IMR-90 (cell line): ENCODE data around the gene PCSK2. TPM values are rescaled to one million over a fixed set of nuclear protein-coding genes. Genes with fewer than 3 reads are reported as not detected.

Source experiments
- ATAC-seq: fragments of 200-7000 bp; cut with Tn5 transposase; 2 replicates; pipeline ENCODE4 v1.9.1; 2020; ENCODE audit warnings: low read depth, mild to moderate bottlenecking, moderate library complexity
- BruUV-seq: library from RNA; stranded (reverse); fragments of 400-500 nt; replicated peaks from 2 replicates; lab custom pipeline; 2021; lab: Mats Ljungman, UMichigan
- CTCF ChIA-PET: fragments of 300-600 bp; formaldehyde crosslinking; extraction: SDS; loops from one replicate; lab custom pipeline; 2021; ENCODE audit warnings: antibody characterized with exemption; lab: Yijun Ruan, JAX
- POLR2A ChIA-PET: fragments of 300-600 bp; sonication (Branson Sonifier 250); formaldehyde crosslinking; loops from one replicate; lab custom pipeline; 2022; ENCODE audit warnings: antibody characterized with exemption; ENCODE audit not compliant: unreplicated experiment; lab: Charles Lee
- DNase-seq: peaks from one replicate; pipeline ENCODE4 v3.0.0; 2013
- H2AFZ ChIP-seq: replicated peaks from 2 replicates; pipeline ENCODE3; 2013; ENCODE audit warnings: low read length, mild to moderate bottlenecking; ENCODE audit not compliant: poor library complexity
- H2AK5ac ChIP-seq: 2 replicates; pipeline ENCODE4 v1.6.1; 2013; ENCODE audit warnings: low read depth, low read length, inconsistent platforms
- H2AK9ac ChIP-seq: replicated peaks from 2 replicates; pipeline ENCODE3; 2013; ENCODE audit warnings: mild to moderate bottlenecking, low read depth, low read length, moderate library complexity; ENCODE audit not compliant: poor library complexity
- H2BK120ac ChIP-seq: 2 replicates; pipeline ENCODE4 v1.6.1; 2013; ENCODE audit warnings: low read depth, low read length, inconsistent platforms
- H2BK15ac ChIP-seq: 3 replicates; pipeline ENCODE4 v1.6.1; 2013; ENCODE audit warnings: low read depth, low read length, inconsistent platforms
- H2BK20ac ChIP-seq: 2 replicates; pipeline ENCODE4 v1.6.1; 2013; ENCODE audit warnings: low read depth, mild to moderate bottlenecking, inconsistent platforms, low read length, moderate library complexity
- H2BK5ac ChIP-seq: 2 replicates; pipeline ENCODE4 v1.6.1; 2013; ENCODE audit warnings: mild to moderate bottlenecking, low read depth, low read length, inconsistent platforms; ENCODE audit not compliant: poor library complexity, severe bottlenecking
- H3K14ac ChIP-seq: replicated peaks from 2 replicates; pipeline ENCODE4 v1.6.1; 2013; ENCODE audit warnings: low read depth, low read length, inconsistent platforms
- H3K18ac ChIP-seq: 2 replicates; pipeline ENCODE4 v1.6.1; 2013; ENCODE audit warnings: low read depth, low read length, control low read depth
- H3K23ac ChIP-seq: 2 replicates; pipeline ENCODE4 v1.6.1; 2013; ENCODE audit warnings: low read depth, low read length, inconsistent platforms
- H3K27ac ChIP-seq: 2 replicates; pipeline ENCODE4 v1.5.1; 2013; ENCODE audit warnings: mild to moderate bottlenecking, control low read depth, low read length; ENCODE audit not compliant: insufficient read depth
- H3K27me3 ChIP-seq: 2 replicates; pipeline ENCODE4 v1.6.1; 2013; ENCODE audit warnings: low read length; ENCODE audit not compliant: control insufficient read depth, insufficient read depth
- H3K36me3 ChIP-seq: 2 replicates; pipeline ENCODE4 v1.6.1; 2013; ENCODE audit warnings: low read length, mixed read lengths; ENCODE audit not compliant: control insufficient read depth, insufficient read depth
- H3K4ac ChIP-seq: 2 replicates; pipeline ENCODE4 v1.6.1; 2013; ENCODE audit warnings: low read depth, low read length, inconsistent platforms
- H3K4me1 ChIP-seq: 2 replicates; pipeline ENCODE4 v1.6.1; 2013; ENCODE audit warnings: low read length, mixed read lengths; ENCODE audit not compliant: control insufficient read depth, insufficient read depth
- H3K4me2 ChIP-seq: 2 replicates; pipeline ENCODE4 v1.6.1; 2013; ENCODE audit warnings: low read depth, mild to moderate bottlenecking, control low read depth, low read length, moderate library complexity
- H3K4me3 ChIP-seq: 2 replicates; pipeline ENCODE4 v1.5.1; 2013; ENCODE audit warnings: low read depth, mild to moderate bottlenecking, control low read depth, low read length, moderate library complexity; ENCODE audit not compliant: insufficient read depth
- H3K56ac ChIP-seq: 2 replicates; pipeline ENCODE4 v1.6.1; 2013; ENCODE audit warnings: low read length, inconsistent platforms; ENCODE audit not compliant: insufficient read depth; ENCODE audit errors: extremely low read depth
- H3K79me1 ChIP-seq, 2 experiments: 2 replicates each; pipeline ENCODE4 v1.6.1; 2013; ENCODE audit warnings: low read length in 2 of 2, inconsistent platforms in 1 of 2, low read depth in 1 of 2
- H3K9ac ChIP-seq: 2 replicates; pipeline ENCODE4 v1.6.1; 2013; ENCODE audit warnings: low read depth, low read length, control low read depth
- H3K9me1 ChIP-seq: 2 replicates; pipeline ENCODE4 v1.6.1; 2013; ENCODE audit warnings: low read length, inconsistent platforms; ENCODE audit not compliant: insufficient read depth
- H3K9me3 ChIP-seq: 2 replicates; pipeline ENCODE4 v1.6.1; 2013; ENCODE audit warnings: low read length; ENCODE audit not compliant: control insufficient read depth, insufficient read depth
- H4K20me1 ChIP-seq: 2 replicates; pipeline ENCODE4 v1.6.1; 2013; ENCODE audit warnings: low read length, inconsistent platforms; ENCODE audit not compliant: insufficient read depth
- H4K5ac ChIP-seq: 2 replicates; pipeline ENCODE4 v1.6.1; 2013; ENCODE audit warnings: mild to moderate bottlenecking, low read depth, low read length, control low read depth
- H4K8ac ChIP-seq, 2 experiments: 2 replicates each; pipeline ENCODE4 v1.6.1; 2013; ENCODE audit warnings: low read depth in 2 of 2, low read length in 2 of 2, control low read depth in 1 of 2, inconsistent platforms in 1 of 2
- H4K91ac ChIP-seq: 2 replicates; pipeline ENCODE4 v1.6.1; 2013; ENCODE audit warnings: low read depth, low read length, inconsistent platforms; ENCODE audit not compliant: insufficient read depth
- CEBPB ChIP-seq: IDR thresholded peaks from 2 replicates; pipeline ENCODE4 v1.6.1; 2012; ENCODE audit warnings: low read depth, low read length, improper control_type of control experiment
- CHD1 ChIP-seq: IDR thresholded peaks from 2 replicates; pipeline ENCODE4 v1.6.1; 2012; ENCODE audit warnings: low read depth, low read length, improper control_type of control experiment
- ELK1 ChIP-seq: fragments of 150-350 bp; IDR thresholded peaks from 2 replicates; pipeline ENCODE4 v1.6.1; 2016; ENCODE audit warnings: low read depth, mild to moderate bottlenecking, low read length, moderate library complexity, borderline replicate concordance
- NFE2L2 ChIP-seq: fragments of 150-350 bp; IDR thresholded peaks from 2 replicates; pipeline ENCODE4 v1.6.1; 2016; ENCODE audit warnings: low read depth, mild to moderate bottlenecking, low read length
- RCOR1 ChIP-seq: IDR thresholded peaks from 2 replicates; pipeline ENCODE4 v1.6.1; 2012; ENCODE audit warnings: mild to moderate bottlenecking, low read length, improper control_type of control experiment; ENCODE audit not compliant: insufficient replicate concordance
- WGBS, 2 experiments: methylation state at CpG; one replicate each; pipeline versions ENCODE4 v1.1.5 to v1.1.7; 2013; ENCODE audit warnings: missing lambda C conversion rate in 2 of 2; ENCODE audit not compliant: insufficient read length in 1 of 2; ENCODE audit errors: extremely low coverage in 2 of 2; 5-methylcytosine and 5-hydroxymethylcytosine counted together
- dilution Hi-C: fragments of 300-500 bp; cut with HindIII; formaldehyde crosslinking; loops from one replicate; pipeline ENCODE4 v1.14.3; 2018; ENCODE audit warnings: low sequenced_read_pairs; ENCODE audit not compliant: unreplicated experiment
- in situ Hi-C: fragments of 300-500 bp; cut with MboI; formaldehyde crosslinking; loops from 3 replicates; pipeline ENCODE4 v1.14.3; 2019; ENCODE audit warnings: low sequenced_read_pairs, inconsistent platforms, mixed read lengths
- intact Hi-C: fragments of 100-400 bp; cut with micrococcal nuclease; formaldehyde crosslinking; loops from 2 replicates; pipeline ENCODE4 v1.10.0; 2022
- polyA plus RNA-seq, 3 experiments: library from polyadenylated mRNA; depleted of rRNA; stranded (reverse); fragments of >200 nt; gene quantifications; 2 replicates each; pipeline ENCODE4 v1.2.3, GENCODE V29; 2012; ENCODE audit warnings: low replicate concordance in 1 of 3
- total RNA-seq: library from RNA; depleted of rRNA; stranded (reverse); fragments of >200 nt; gene quantifications from 2 replicates; pipeline ENCODE4 v1.2.3, GENCODE V29; 2012

Gene PCSK2
- total and polyA plus RNA-seq, 2 of the 4 experiments (the other 2 are of a cell fraction): not detected

GRCh38 chr20:17442588-17442987 is 215.7 kb downstream of the PCSK2 start:
- Histone ChIP-seq H3K27me3 (peaks cover 21% of the 10 kb centered on the region), H3K18ac (no peak overlapping the region), H3K4ac (no peak overlapping the region), H2BK120ac (no peak overlapping the region), H3K9me3 (no peaks in the 10 kb centered on the region), H3K23ac (no peak overlapping the region), H3K36me3 (no peaks in the 10 kb centered on the region), H2BK15ac (no peak overlapping the region), H2AFZ (no peak overlapping the region), H4K91ac (no peak overlapping the region), H2AK9ac (no peak overlapping the region), H3K4me2 (no peak overlapping the region), H4K20me1 (no peaks in the 10 kb centered on the region), H2AK5ac (no peak overlapping the region), H3K14ac (no peak overlapping the region), H3K9ac (no peak overlapping the region), H3K4me1 (no peaks in the 10 kb centered on the region), H3K79me1 (no peaks in the 10 kb centered on the region), H3K56ac (no peak overlapping the region), H3K4me3 (no peak overlapping the region), H4K8ac (no peak overlapping the region), H2BK20ac (no peak overlapping the region), H4K5ac (no peak overlapping the region), H2BK5ac (no peak overlapping the region), H3K9me1 (no peaks in the 10 kb centered on the region), H3K27ac (no peak overlapping the region)
- ATAC-seq: no peak
- BruUV-seq: no TSS peak
- dilution Hi-C loops: no loop called here
- intact Hi-C loops: no loop called here
- no CpG with 5 or more reads among the region's 8 CpGs for WGBS, 2 experiments
- ChIA-PET POLR2A (no interaction called here), CTCF (no interaction called here)
- in situ Hi-C loops: no loop called here
- no peak for TF ChIP-seq RCOR1
- TF ChIP-seq CHD1: no peak
- no peak for TF ChIP-seq ELK1
- TF ChIP-seq NFE2L2: no peak
- no peak for TF ChIP-seq CEBPB
- DNase-seq: no peak
